Transverse colon (tissue), 4 donors: ENCODE results near the gene SYPL1. TPM values are rescaled to one million over a fixed set of nuclear protein-coding genes. Genes with fewer than 3 reads are reported as not detected.

ENCODE experiments used
- DNase-seq: peaks from one replicate; pipeline ENCODE4 v3.0.0-alpha.2; 2019
- H3K27ac ChIP-seq, 4 donors: fragments of 200-600 bp; sonication (generic); 2 replicates each; pipeline ENCODE4 v1.5.1; 2016 to 2018; ENCODE audit warnings: inconsistent platforms in 4 of 4
- H3K27me3 ChIP-seq: fragments of 200-600 bp; sonication (generic); 2 replicates; pipeline ENCODE4 v1.5.1; 2017; ENCODE audit warnings: inconsistent platforms
- H3K36me3 ChIP-seq, 4 donors: fragments of 200-600 bp; sonication (generic); 2 replicates each; pipeline ENCODE4 v1.5.1; 2017 to 2019; ENCODE audit warnings: inconsistent platforms in 4 of 4
- H3K4me1 ChIP-seq, 4 donors: fragments of 200-600 bp; sonication (generic); 2 replicates each; pipeline ENCODE4 v1.5.1; 2017 to 2020; ENCODE audit warnings: inconsistent platforms in 4 of 4
- H3K4me3 ChIP-seq, 4 donors: fragments of 200-600 bp; sonication (generic); 1 replicate in 1 of 4; 2 replicates in 3 of 4; pipeline versions ENCODE4 v1.5.1 to v1.6.1; 2017 to 2019; ENCODE audit warnings: inconsistent platforms in 4 of 4
- H3K9me3 ChIP-seq, 2 donors: fragments of 200-600 bp; sonication (generic); 2 replicates each; pipeline ENCODE4 v1.5.1; 2017 to 2019; ENCODE audit warnings: inconsistent platforms in 2 of 2
- CTCF ChIP-seq, 5 experiments: fragments of 200-600 bp in 3 of 5; fragments of 450-650 bp in 2 of 5; sonication (generic) in 3 of 5; IDR thresholded peaks; 1 replicate in 2 of 5; 2 replicates in 3 of 5; pipeline ENCODE4 v1.5.1; 2016 to 2017; ENCODE audit warnings: antibody characterized with exemption in 5 of 5, inconsistent platforms in 3 of 5, mild to moderate bottlenecking in 2 of 5, moderate library complexity in 1 of 5
- EP300 ChIP-seq: sonication (generic); formaldehyde crosslinking; IDR thresholded peaks from one replicate; pipeline ENCODE4 v1.6.1; 2017; ENCODE audit warnings: antibody characterized with exemption, low read depth
- POLR2A ChIP-seq: fragments of 450-650 bp; IDR thresholded peaks from one replicate; pipeline ENCODE4 v1.6.1; 2016; ENCODE audit warnings: antibody characterized with exemption, mild to moderate bottlenecking, moderate library complexity
- POLR2AphosphoS5 ChIP-seq, 3 donors: sonication (generic); formaldehyde crosslinking; IDR thresholded peaks; one replicate each; pipeline ENCODE4 v1.6.1; 2016; ENCODE audit warnings: antibody characterized with exemption in 3 of 3
- WGBS, 2 donors: methylation state at CpG; one replicate each; pipeline ENCODE4 v1.1.5; 2018; ENCODE audit warnings: low coverage in 1 of 2; 5-methylcytosine and 5-hydroxymethylcytosine counted together
- in situ Hi-C, 4 donors: fragments of 200-750 bp; cut with MboI; loops; one replicate each; pipeline versions ENCODE4 v1.15.0 to v1.15.1; 2017; ENCODE audit warnings: low sequenced_read_pairs in 3 of 4, low pct_ligation_motif_present in 1 of 4, low pct_unique_long_range_greater_than_20kb in 1 of 4
- intact Hi-C: fragments of 100-400 bp; cut with DNase I; formaldehyde crosslinking; loops from one replicate; pipeline ENCODE4 v1.15.1; 2023; ENCODE audit warnings: low total_unique reads
- total RNA-seq, 4 donors: library from RNA; depleted of rRNA; stranded (reverse); fragments of >200 nt; gene quantifications; one replicate each; pipeline ENCODE4 v1.1.0, GENCODE V29; 2016

SYPL1 gene
- total RNA-seq, 4 donors from 2014 or later: 36.7 to 81.8 (median 59.5) TPM

GRCh38 chr7:106042196-106042611 lies 69.9 kb downstream of the SYPL1 start:
- WGBS, 2 donors: 80 to 93% methylated on average over 1 to 4 of the region's 4 CpGs
- intact Hi-C loops: loop anchor here (5.0 kb wide), 1 partner anchor 280 kb away; no protein-coding TSS in a partner anchor
- Histone ChIP-seq H3K36me3 (no peaks in the 10 kb centered on the region), H3K4me3 (no peak overlapping the region), H3K27me3 (no peaks in the 10 kb centered on the region), H3K4me1 (peaks cover 0 to 12% (median 6%) of the 10 kb centered on the region in 4 donors), H3K27ac (no peak overlapping the region), H3K9me3 (no peaks in the 10 kb centered on the region)
- in situ Hi-C loops: loop anchor here (10.0 to 25.0 kb wide), 5 partner anchors 277 to 397 kb away; no protein-coding TSS in a partner anchor
- no peak for TF ChIP-seq POLR2A
- TF ChIP-seq EP300: no peak
- no peak for TF ChIP-seq CTCF (IDR thresholded peaks at IDR 0.05)
- no peak for TF ChIP-seq POLR2AphosphoS5 (IDR thresholded peaks at IDR 0.05)
- DNase-seq: no peak

GRCh38 chr7:106041140-106041717 lies 70.9 kb downstream of the SYPL1 start:
- no peak overlapping the region for H3K27ac ChIP-seq
- DNase-seq: no peak
- H3K36me3 ChIP-seq: no peaks in the 10 kb centered on the region
- no peaks in the 10 kb centered on the region for H3K9me3 ChIP-seq
- peaks cover 0 to 12% (median 6%) of the 10 kb centered on the region in 4 donors for H3K4me1 ChIP-seq
- intact Hi-C loops: loop anchor here (5.0 kb wide), 1 partner anchor 279 kb away; no protein-coding TSS in a partner anchor
- 68 to 100% methylated on average over 1 to 6 of the region's 6 CpGs for WGBS, 2 donors
- in situ Hi-C loops: loop anchor here (10.0 to 25.0 kb wide), 5 partner anchors 276 to 396 kb away; no protein-coding TSS in a partner anchor
- TF ChIP-seq POLR2AphosphoS5 (IDR thresholded peaks at IDR 0.05) (no peak), POLR2A (no peak), EP300 (no peak), CTCF (IDR thresholded peaks at IDR 0.05) (peak; percentile 59 to 74 (median 71))
- H3K4me3 ChIP-seq: no peak overlapping the region
- H3K27me3 ChIP-seq: no peaks in the 10 kb centered on the region

Other genes starting within 250 kb of the SYPL1 start
- gene ATXN7L1, start 235.7 kb downstream of the SYPL1 start, total RNA-seq: 10 to 100 TPM; 12.3 to 28.8 (median 21.0) TPM
- 10 to 100 TPM in 3 of 4 donors, 1 to 10 TPM in 1; 7.6 to 34.4 (median 29.1) TPM for gene CDHR3, start 149.0 kb downstream of the SYPL1 start, total RNA-seq
- gene NAMPT, start 172.7 kb upstream of the SYPL1 start, total RNA-seq: 100 to 1,000 TPM in 2 of 4 donors, 10 to 100 TPM in 2; 31.4 to 132 (median 105) TPM